Stimulated activated CD8-positive, alpha-beta memory T cell treated with anti-CD3 and anti-CD28 coated beads, Interleukin-15, amount 100 ng/mL, for 48 hours (primary cell): ENCODE measurements around the gene SMIM10.
"Not testable (repeated sequence)": the region's sequence is repeated elsewhere in the genome, so short reads cannot be mapped to it uniquely, and the experiment has no call there.

Experiments
- DNase-seq, 2 donors: peaks; one replicate each; pipeline ENCODE4 v3.0.0-alpha.2; 2020; ENCODE audit warnings: low read depth in 2 of 2

The SMIM10 gene

DNA sequence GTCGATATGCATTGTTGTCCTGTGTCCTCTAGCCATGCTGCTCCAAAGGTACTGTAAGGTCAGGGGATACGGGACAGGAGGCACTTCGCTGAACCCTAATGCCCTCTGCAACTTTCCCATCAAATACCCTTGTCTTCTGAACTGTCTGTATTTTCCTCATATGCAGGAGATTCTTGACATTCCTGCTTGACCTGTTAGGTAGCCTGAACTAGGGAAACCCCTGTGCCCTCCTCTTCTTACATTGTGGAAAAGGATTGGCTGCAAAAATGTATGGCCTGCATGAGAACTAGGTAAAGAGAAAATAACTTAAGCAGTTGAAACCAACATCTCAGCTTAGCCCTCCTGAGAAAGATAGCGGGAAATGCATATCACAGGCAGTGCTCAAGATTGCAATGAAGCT is 20.1 kb downstream of the SMIM10 start:
- DNase-seq, result no peak

DNA sequence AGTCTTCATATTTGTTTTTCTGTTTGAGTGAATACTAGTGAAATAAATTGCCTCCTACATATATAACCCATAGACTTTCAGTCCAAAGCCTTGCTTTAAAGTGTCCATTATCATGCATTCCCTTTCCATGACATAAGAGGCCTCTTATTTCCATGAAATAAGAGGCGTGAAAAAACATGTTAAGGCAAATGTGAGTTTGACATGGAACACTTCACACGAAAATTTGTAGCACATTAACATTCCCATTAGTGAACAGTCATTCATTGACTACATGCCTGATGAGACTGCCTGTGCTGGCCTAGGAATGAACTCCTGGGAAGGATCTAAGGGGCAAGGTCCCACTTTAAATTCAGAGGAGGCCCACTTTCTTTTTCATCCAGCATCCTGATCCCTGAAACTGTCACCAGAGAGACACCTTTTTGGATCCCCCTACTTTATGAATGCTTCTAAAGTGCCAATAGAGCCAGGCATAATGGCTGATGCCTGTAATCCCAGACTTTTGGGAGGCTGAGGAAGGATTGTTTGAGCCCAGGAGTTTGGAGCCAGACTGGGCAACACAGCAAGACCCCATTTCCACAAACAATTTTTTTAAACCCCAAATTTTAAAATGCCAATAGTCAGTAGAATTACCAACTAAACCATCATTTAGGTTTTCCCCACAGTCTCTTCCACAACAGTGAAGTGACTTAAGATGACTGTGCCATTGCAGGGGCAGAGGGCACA is 24.9 kb downstream of the SMIM10 start:
- DNase-seq, result no peak

DNA sequence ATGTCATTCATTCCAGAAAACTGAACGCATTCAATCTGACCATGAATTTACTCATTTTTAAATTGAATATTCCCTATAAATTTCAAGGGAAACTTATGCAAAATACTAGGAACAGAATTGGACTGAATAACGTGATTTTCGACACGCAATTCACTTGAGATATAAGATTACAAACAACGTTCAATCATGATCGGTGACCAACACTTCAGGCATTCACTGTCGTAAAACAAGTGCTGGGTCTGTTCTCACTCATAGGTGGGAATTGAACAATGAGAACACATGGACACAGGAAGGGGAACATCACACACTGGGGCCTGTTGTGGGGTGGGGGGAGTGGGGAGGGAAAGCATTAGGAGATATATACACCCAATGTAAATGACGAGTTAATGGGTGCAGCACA is 29.1 kb downstream of the SMIM10 start:
- not testable (repeated sequence) for DNase-seq

DNA sequence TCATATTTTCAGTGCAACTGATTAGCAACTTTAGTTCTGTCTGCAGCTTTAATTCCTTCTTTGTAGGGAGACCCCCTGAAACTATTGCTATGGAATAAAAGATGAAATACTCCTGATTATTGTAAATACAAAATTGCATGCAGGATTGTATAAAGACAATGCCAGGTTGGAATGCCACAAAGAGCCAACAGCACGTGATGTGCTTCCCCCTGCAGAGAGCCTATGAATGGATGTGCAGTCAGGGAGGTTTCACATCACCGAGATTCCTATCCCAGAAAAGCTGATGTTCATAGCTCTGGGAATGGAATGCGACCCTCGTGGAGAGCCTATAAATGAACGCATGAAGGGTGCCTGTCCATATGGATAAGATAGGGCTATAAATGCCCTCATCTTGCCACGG is 33.0 kb downstream of the SMIM10 start:
- DNase-seq, result not testable (repeated sequence)

DNA sequence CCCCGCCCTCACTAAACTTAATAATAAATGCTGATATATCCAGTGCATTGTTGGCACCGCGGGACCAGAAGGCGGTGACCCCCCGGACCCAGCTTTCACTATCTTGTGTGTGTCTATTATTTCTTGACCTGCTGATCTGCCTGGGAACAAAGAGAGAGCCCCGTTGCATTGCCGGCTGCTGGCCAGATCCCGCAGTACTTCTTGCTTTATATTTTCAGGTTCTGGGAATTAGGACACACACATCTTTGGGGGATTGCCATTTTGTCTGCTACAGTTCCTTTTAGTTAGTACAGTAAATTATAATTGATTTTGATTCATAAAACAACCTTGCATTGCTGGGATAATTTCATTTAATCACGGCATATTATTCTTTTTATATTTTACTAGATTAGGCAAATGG is 33.7 kb downstream of the SMIM10 start:
- DNase-seq, result no peak

DNA sequence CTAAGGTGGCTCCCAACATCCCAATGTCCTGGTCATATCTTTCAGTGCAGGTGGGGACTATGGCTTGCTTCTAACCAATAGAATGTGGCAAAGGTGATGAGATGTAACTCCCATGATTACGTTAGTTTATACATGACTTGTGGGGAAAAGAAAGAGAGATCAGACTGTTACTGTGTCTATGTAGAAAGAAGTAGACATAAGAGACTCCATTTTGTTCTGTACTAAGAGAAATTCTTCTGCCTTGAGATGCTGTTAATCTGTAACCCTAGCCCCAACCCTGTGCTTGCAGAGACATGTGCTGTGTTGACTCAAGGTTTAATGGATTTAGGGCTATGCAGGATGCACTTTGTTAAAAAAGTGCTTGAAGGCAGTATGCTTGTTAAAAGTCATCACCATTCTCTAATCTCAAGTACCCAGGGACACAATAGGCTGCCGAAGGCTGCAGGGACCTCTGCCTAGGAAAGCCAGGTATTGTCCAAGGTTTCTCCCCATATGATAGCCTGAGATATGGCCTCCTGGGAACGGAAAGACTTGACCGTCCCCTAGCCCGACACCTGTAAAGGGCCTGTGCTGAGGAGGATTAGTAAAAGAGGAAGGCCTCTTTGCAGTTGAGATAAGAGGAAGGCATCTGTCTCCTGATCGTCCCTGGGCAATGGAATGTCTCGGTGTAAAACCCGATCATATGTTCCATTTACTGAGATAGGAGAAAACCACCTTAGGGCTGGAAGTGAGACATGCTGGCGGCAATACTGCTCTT is 39.6 kb downstream of the SMIM10 start:
- DNase-seq, result not testable (repeated sequence)

DNA sequence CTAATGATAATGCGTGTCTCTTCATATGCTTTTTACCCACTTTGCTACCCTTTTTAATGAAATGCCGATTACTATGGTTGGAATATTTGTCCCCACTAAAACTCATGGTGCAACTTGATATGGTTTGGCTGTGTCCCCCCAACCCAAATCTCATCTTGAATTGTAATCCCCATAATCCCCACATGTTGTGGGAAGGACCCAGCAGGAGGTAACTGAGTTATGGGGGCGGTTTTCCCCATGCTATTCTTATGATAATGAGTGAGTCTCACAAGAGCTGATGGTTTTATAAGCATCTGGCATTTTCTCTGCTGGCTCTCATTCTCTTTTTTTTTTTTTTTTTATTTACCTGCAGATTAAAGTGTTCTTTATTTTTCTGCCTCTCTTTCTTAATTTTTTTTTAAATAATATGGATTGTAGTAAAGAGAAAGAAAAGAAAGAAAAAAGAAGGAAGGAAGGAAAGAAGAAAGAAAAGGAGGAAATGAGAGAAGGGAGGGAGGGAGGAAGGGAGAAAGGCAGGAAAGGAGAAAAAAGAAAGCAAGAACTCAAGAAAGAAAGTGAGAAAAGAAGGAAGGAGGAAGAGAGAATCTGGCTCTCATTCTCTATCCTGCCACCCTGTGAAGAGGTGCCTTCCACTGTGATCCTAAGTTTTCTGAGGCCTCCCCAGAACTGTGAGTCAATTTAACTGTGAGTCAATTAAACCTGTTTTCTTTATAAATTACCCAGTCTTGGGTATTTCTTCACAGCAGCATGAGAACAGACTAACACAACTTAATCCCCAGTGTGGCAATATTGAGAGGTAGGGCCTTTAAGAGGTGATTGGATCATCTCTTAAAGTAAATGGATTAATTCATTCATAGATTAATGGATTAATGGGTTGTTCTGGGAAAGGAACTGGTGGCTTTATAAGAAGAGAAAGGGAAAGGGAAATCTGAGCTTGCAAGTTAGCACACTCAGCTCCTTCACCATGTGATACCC is 50.6 kb downstream of the SMIM10 start:
- not testable (repeated sequence) for DNase-seq
